Activated CD8-positive, alpha-beta memory T cell treated with anti-CD3 and anti-CD28 coated beads for 36 hours (primary cell): Measurements from ENCODE around the gene ASB10. TPM values are rescaled to one million over a fixed set of nuclear protein-coding genes. Genes with fewer than 3 reads are reported as not detected.

Source experiments
- total RNA-seq, 2 experiments: library from RNA; stranded (reverse); gene quantifications; one replicate each; pipeline ENCODE4 v1.2.3, GENCODE V29; 2021

ASB10 gene
- total RNA-seq, 2 experiments from 2014 or later: not detected

Other genes starting within 250 kb of the ASB10 start
- gene KCNH2, start 208.9 kb downstream of the ASB10 start, total RNA-seq: under 1 TPM; 0.11 to 0.13 TPM
- gene NOS3, start 196.2 kb downstream of the ASB10 start, total RNA-seq: 1 to 10 TPM; 9.1 to 9.7 TPM
- gene ATG9B, start 162.8 kb downstream of the ASB10 start, total RNA-seq: 1 to 10 TPM; 6.3 to 7.7 TPM
- 10 to 100 TPM; 55.8 to 56.4 TPM for gene ABCB8, start 158.8 kb downstream of the ASB10 start, total RNA-seq
- 1 to 10 TPM; 2.9 to 3.6 TPM for gene ASIC3, start 138.7 kb downstream of the ASB10 start, total RNA-seq
- gene CDK5, start 129.4 kb downstream of the ASB10 start, total RNA-seq: 10 to 100 TPM; 19.0 to 21.2 TPM
- gene SLC4A2, start 127.7 kb downstream of the ASB10 start, total RNA-seq: 100 to 1,000 TPM; 118 to 120 TPM
- gene FASTK, start 106.4 kb downstream of the ASB10 start, total RNA-seq: 10 to 100 TPM; 78.3 to 84.4 TPM
- gene TMUB1, start 103.8 kb downstream of the ASB10 start, total RNA-seq: 10 to 100 TPM; 77.4 to 79.7 TPM
- gene AGAP3, start 100.8 kb downstream of the ASB10 start, total RNA-seq: 10 to 100 TPM; 41.2 to 48.5 TPM
- not detected for gene GBX1, start 19.6 kb downstream of the ASB10 start, total RNA-seq
- not detected for gene H2BK1, start 23.2 kb upstream of the ASB10 start, total RNA-seq
- 10 to 100 TPM; 86.5 to 96.8 TPM for gene ABCF2, start 40.0 kb upstream of the ASB10 start, total RNA-seq
- gene CHPF2, start 45.2 kb upstream of the ASB10 start, total RNA-seq: 10 to 100 TPM; 34.4 to 35.0 TPM
- gene SMARCD3, start 61.4 kb upstream of the ASB10 start, total RNA-seq: 1 to 10 TPM; 1.3 to 2.9 TPM
- 10 to 100 TPM; 36.0 to 40.4 TPM for gene NUB1, start 154.6 kb upstream of the ASB10 start, total RNA-seq
- not detected for gene WDR86, start 222.8 kb upstream of the ASB10 start, total RNA-seq